Measurements from ENCODE around the gene XYLB. TPM values are rescaled to one million over a fixed set of nuclear protein-coding genes. Genes with fewer than 3 reads are reported as not detected.

Gene XYLB
- total and polyA plus RNA-seq, 2 of the 13 experiments (the other 11 are each of a cell fraction or from before 2014, with no cell fraction given) = 25.9 to 30.0 TPM

DNA sequence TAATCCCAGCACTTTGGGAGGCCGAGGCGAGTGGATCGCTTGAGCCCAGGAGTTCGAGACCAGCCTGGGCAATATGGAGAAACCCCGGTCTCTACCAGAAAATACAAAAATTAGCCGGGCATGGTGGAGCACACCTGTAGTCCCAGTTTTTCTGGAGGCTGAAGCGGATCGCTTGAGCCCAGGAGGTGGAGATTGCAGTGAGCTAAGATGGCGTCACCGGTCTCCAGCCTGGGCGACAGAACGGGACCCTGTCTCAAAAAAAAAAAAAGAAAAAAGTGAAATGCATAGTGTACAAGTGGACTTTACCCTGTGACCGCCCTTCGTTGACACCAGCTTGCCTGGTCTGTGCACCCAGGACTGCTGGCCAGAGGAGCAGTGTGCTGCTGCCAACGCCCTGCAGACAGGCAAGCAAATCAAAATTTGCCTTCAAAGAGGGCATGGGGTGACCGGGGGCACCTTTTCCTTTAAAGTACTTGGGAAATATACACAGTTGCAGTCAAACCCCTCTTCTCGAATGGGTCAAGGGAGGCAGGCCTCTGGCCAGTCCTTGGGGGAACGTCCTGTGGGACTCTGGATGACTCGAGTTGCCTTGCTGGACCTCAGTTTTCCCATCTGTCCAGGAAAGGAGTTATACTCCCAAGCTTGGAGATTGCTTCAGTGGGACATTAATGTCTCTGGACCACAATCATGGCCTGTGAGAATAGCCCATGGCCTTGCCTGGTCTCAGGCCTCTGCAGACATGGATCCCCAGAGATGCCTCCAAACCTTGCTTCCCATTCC lies 1.0 kb downstream of the XYLB start (continued):
- TF ChIP-seq, protein P1, sequence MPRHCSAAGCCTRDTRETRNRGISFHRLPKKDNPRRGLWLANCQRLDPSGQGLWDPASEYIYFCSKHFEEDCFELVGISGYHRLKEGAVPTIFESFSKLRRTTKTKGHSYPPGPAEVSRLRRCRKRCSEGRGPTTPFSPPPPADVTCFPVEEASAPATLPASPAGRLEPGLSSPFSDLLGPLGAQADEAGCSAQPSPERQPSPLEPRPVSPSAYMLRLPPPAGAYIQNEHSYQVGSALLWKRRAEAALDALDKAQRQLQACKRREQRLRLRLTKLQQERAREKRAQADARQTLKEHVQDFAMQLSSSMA (CRISPR knock-in tag; IDR thresholded peaks at IDR 0.05) = no peak
- TF ChIP-seq ZNF788 (CRISPR knock-in tag; IDR thresholded peaks at IDR 0.05; ENCODE audit: borderline replicate concordance) (no peak), SNRNP70 (IDR thresholded peaks at IDR 0.05; ENCODE audit: low read depth, low read length) (no peak), ZNF337 (CRISPR knock-in tag; IDR thresholded peaks at IDR 0.05; ENCODE audit: borderline replicate concordance, low read depth) (no peak), FOSL2 (CRISPR knock-in tag; IDR thresholded peaks at IDR 0.05) (peak; percentile 38), RORA (CRISPR knock-in tag; IDR thresholded peaks at IDR 0.05) (no peak), NFE2L2 (IDR thresholded peaks at IDR 0.05; ENCODE audit: low read length) (no peak), EHMT2 (IDR thresholded peaks at IDR 0.05; ENCODE audit: borderline replicate concordance, low read depth, low read length) (no peak), BORCS8-MEF2B (CRISPR knock-in tag; IDR thresholded peaks at IDR 0.05) (no peak), SUZ12 (IDR thresholded peaks at IDR 0.05; ENCODE audit: low read depth, low read length) (no peak), ZNF136 (CRISPR knock-in tag; IDR thresholded peaks at IDR 0.05; ENCODE audit: low read depth) (no peak), BRD4 (CRISPR knock-in tag; IDR thresholded peaks at IDR 0.05) (peak; percentile 43), ZNF234 (CRISPR knock-in tag; conservative IDR thresholded peaks at IDR 0.05) (no peak), ARNTL (CRISPR knock-in tag; IDR thresholded peaks at IDR 0.05) (no peak), IRF2 (CRISPR knock-in tag; IDR thresholded peaks at IDR 0.05) (no peak), PHF21A (CRISPR knock-in tag; IDR thresholded peaks at IDR 0.05) (peak; percentile 50)
- TF ChIP-seq, protein P2, sequence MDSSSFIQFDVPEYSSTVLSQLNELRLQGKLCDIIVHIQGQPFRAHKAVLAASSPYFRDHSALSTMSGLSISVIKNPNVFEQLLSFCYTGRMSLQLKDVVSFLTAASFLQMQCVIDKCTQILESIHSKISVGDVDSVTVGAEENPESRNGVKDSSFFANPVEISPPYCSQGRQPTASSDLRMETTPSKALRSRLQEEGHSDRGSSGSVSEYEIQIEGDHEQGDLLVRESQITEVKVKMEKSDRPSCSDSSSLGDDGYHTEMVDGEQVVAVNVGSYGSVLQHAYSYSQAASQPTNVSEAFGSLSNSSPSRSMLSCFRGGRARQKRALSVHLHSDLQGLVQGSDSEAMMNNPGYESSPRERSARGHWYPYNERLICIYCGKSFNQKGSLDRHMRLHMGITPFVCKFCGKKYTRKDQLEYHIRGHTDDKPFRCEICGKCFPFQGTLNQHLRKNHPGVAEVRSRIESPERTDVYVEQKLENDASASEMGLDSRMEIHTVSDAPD (CRISPR knock-in tag; IDR thresholded peaks at IDR 0.05) = 0 out of 2 replicates have a peak, but pooled peaks have one; percentile 23
- TF ChIP-seq, protein P3, sequence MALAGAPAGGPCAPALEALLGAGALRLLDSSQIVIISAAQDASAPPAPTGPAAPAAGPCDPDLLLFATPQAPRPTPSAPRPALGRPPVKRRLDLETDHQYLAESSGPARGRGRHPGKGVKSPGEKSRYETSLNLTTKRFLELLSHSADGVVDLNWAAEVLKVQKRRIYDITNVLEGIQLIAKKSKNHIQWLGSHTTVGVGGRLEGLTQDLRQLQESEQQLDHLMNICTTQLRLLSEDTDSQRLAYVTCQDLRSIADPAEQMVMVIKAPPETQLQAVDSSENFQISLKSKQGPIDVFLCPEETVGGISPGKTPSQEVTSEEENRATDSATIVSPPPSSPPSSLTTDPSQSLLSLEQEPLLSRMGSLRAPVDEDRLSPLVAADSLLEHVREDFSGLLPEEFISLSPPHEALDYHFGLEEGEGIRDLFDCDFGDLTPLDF (CRISPR knock-in tag; IDR thresholded peaks at IDR 0.05) = 0 out of 2 replicates have a peak, but pooled peaks have one; percentile 43
- TF ChIP-seq, protein P4, sequence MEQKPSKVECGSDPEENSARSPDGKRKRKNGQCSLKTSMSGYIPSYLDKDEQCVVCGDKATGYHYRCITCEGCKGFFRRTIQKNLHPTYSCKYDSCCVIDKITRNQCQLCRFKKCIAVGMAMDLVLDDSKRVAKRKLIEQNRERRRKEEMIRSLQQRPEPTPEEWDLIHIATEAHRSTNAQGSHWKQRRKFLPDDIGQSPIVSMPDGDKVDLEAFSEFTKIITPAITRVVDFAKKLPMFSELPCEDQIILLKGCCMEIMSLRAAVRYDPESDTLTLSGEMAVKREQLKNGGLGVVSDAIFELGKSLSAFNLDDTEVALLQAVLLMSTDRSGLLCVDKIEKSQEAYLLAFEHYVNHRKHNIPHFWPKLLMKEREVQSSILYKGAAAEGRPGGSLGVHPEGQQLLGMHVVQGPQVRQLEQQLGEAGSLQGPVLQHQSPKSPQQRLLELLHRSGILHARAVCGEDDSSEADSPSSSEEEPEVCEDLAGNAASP (CRISPR knock-in tag; IDR thresholded peaks at IDR 0.05; ENCODE audit: borderline replicate concordance) = no peak
- TF ChIP-seq, protein P5, sequence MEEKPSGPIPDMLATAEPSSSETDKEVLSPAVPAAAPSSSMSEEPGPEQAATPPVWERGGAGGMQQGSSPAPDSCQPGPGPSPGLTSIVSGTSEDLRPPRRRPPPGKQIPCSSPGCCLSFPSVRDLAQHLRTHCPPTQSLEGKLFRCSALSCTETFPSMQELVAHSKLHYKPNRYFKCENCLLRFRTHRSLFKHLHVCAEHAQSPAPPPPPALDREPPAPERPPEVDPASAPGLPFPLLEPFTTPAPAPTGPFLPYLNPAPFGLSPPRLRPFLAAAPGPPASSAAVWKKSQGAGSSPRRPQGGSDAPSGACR (CRISPR knock-in tag; IDR thresholded peaks at IDR 0.05) = no peak

All from HepG2 (cell line).